Activated T-helper 1 cell treated with Interleukin-2 at 50 U/mL for 16 hours (primary cell): ENCODE results near the gene SNAP91.

Source experiments
- DNase-seq: peaks from one replicate; pipeline ENCODE4 v3.0.0-alpha.2; 2020; ENCODE audit warnings: low read depth

SNAP91 gene

DNA sequence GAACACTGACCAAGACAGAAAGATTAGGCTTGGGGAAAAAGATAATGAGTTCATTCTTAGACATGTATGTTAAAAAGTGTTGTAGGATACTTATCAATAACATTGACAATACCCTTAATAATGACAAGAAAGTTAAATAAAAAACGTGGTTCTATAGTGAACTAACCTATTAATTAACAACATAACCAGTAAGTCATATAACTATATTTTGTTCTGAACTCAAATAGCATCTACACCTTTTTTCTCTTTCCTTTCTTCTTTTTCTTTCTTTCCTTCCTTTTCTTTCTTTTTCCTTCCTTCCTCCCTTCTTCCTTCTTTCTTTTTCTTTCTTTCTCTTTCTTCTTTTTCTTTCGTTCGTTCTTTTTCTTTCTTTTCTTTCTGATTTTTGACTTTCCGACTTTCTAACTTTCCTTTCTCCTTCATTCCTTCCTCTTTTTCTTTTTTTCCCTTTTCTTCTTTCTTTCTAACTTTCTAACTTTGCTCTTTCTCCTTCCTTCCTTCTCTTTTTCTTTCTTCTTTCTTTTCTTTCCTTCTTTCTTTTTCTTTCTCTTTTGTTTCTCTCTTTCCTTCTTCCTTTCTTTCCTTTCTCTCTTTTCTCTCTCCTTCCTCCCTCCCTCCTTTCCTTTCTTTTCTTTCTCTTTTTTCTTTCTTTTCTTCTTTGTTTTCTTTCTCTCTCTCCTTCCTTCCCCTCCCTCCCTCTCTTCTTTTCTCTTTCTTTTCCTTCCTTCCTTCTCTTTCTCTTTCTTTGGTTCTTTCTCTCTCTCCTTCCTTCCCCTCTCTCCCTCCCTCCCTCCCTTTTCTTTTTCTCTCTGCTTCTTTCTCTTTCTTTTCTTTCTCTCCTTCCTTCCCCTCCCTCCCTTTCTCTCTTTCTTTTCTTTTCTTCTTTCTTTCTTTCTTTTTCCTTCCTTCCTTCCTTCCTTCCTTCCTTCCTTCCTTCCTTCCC, 172.0 kb downstream of the SNAP91 start:
- no peak for DNase-seq

DNA sequence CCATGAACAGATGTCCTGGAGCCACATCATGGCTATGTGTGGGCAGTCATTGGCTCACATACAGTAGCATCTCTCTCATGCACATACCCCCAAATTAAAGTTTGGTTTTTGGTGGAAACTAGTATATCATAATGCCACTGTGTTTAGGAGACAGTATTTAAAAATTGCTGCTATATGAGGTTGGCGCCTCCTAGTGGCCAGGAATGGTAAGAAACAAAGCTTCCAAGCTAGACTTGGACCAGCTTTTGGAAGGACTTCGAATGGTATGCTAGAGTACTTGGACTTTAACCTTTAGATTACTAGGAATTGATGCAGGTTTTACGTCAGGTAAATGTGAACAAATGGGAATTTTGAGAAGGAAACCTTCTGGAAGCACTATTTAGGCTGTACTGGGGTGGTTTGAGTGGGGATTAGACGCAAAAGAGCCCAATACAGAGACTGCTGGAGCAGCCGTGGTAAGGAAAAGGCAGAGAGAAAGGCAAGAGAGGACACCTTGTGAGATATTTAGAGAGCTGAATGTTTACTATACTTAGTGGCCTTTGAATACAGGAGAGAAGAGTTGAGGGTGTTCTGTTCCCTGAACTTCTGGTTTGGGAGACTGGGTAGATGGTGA, 172.8 kb downstream of the SNAP91 start:
- no peak for DNase-seq

DNA sequence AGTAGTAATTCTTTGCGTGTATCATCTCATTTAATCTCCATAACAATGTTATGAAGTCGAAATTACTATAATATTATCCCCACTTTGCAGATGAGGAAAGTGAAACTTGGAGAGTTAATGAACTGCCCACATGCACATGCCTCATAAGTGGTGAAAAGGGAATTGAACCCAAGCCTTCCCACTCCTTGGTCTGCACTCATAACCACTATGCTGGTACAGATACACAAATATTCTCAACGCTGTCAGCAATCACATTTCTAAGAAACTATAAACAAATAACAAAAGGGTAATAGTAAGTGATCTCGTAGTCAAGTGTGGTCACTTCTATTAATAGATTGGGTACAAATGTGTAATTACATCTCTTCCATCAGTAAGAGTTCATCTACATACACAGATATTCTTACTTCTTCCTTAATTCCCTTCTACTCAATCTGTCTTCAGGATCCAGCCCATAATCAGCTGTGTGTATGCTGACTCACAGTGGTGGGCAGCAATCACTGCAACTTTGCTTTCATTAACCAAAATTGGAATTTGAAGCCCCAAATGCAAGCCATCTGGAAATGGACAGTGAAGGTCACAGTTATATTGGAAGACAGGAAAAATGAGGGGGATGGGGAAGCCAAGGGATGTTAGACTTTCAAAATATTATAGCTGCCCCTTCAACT, 190.0 kb downstream of the SNAP91 start:
- DNase-seq = no peak

DNA sequence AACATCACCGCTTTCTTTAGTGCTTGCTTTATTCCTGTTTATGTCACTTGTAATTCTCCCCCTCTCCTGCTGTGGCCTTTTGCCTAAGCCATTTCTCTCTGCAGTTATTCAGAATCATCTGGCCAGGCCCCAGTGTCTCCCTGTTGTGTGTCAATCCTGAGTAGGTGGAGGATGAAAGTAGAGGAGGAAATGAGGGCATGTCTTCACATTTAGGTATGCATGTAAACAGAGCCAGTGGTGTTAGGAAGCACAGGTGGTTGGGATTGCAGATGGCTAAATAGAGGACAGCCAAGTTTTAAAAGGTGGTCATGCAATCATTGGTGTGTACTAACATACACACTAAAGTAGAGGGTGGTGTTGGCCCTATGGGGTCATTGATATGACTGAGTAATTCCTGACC, 191.4 kb downstream of the SNAP91 start:
- no peak for DNase-seq

DNA sequence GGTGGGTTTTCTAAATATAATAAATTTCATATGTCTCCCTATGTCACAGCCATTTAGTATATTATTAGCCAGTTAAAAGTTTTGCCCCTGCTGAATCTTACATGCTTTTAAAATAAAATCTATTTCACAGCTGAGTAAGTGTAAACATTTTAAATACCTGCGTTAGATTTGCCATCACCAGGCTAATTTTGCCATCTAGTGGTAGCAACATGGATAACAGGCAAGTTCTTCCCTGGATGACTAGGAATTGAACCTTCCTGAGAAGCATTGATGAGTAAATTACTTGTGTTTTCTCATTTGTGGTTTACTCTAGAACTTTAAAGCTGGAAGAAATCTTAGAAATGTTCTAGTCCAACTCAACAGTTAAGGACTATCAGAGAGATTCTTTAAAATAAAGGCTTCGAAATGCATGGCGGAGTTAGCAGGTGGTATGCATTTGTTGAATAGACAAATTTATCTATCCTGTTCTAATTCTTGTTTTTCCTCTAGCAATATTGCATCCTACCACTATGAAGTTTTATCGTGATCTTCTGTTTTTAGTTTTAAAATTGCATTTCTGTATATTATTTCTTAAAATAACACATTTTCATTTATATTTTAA, 193.9 kb downstream of the SNAP91 start:
- no peak for DNase-seq

DNA sequence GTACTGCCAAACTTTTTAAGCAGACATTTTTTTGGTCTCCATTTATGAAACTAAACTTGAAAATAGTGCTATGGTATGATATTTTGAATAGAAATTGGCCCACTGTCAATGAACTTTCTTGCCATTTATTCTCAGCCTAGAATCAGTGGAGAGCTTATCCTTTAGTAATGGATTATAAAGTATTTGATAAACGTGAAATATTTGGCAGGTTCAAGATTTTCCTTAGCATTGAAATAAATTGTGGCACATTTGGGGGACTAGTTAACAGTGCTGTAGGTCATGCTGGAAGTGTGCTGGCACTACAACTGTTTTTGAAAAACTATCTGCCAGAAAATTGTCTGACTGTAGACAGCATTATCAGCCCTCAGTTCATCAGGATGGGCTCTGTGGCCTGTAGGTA, 194.4 kb downstream of the SNAP91 start:
- no peak for DNase-seq

DNA sequence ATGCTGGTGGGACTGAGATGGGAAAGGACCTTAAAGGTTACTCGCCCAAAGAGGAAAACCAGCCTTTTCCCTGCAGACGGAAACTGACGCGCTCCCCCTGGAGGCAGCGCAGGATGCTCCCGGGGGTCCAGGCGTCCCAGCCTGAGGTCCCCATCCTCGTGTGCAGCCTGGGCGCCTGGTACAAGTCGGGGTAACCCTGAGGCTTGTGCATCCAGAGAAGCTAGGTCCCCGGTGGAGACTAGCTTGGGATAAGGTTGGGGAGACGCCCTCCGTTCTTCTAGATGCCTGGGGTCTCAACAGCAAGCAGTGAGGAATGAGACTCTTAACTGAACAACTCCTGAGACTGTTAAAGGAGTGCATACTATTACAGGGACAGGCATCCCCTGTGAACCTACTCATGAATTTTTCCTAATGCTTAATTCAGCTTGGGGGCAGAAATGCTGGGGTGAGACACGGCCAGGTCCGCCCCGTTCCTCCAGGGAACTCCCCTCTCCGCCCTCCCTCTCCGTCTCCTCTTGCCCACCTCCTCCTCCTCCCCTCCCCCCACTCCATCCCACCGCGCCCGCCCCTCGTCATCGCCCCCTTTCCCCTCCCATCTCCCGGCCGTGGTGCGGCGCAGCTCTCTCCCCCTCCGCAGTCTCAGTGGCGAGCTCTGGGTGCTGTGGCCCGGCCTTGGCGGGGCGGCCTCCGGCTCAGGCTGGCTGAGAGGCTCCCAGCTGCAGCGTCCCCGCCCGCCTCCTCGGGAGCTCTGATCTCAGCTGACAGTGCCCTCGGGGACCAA, 196.8 kb downstream of the SNAP91 start, which contains the start of gene PRSS35:
Gene PRSS35, plus strand, starts transcription at position 634 of the 781 bp plus-strand sequence. CDS start 10,908 bp downstream, outside the sequence.
- DNase-seq = no peak

DNA sequence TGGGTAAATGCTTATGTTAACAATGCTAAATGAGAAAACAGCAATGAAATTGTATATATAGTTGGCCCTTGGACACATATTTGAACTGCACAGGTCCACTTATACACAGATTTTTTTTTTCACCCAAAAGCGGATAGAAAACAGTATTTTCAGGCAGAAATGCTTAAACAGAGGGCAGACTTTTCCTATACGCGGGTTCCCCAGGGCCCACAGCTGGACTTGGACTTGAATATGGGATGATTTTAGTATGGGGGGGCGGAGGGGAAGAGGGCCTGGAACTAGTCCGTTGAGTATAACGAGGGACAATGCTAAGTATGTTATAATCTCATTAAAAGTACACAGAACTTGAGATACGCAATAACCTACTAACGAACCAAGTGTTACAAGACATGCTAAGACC, 197.6 kb downstream of the SNAP91 start:
- DNase-seq = no peak

DNA sequence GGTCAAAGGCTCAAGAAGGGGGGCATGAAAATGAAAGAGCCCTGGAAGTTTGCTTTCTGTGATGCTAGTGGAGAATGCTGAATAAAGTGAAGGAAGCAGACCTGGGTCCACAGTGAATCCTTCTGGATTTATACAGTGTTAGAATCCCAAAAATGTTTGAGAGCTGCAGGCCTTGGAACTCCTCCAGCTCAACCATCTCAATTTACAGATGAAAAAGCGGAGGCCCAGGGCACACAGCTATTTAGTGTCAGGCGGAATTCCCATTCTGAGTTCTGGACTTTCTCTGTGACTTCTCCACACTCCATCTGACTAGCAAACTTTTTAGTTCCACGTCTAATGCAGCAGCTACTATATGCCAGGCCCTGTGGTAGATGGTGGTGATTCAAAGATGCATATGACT, 198.1 kb downstream of the SNAP91 start:
- no peak for DNase-seq

DNA sequence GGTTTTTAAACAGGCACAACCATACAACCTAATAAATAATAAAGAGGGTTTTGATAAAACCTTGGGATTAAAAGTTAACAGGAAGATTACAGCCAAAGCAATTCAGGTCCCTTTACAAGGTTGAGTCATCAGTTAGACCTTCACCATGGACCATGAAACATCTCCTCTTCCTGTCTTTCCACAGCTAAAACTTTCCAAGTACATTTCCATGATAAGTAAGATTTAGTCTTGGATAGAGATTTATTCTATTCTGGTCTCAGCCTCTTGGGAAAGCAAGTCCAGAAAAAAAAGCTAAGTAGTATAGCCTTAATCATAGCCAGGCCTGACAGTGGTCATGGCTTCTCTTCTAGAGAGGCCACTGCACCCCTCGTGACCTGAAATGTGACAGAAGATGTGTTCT, 199.5 kb downstream of the SNAP91 start:
- no peak for DNase-seq

DNA sequence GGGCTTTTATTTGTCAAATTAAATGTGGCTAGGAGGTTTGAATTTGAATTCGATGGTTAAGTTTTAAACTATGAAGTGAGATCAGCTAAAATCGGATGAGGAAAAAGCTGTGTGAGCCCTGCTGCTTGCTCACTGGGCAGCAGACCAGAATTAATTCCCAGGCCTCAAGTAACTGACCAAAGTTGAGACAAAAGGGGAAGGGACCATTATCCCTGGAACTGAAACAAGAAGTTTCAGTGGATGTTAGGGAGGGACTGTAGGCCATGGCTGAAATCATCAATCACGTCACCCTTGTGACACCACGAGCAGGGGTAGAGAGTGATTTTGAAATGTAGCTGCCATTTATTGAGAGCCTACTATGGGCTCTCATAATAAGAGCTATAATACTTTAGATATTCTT, 203.5 kb downstream of the SNAP91 start:
- DNase-seq = no peak
